GM21825 (cell line): ENCODE data around the gene LEMD1.
A peak's percentile ranks its signal among the peaks of the same experiment; 100 is the strongest.
"Not testable (repeated sequence)": the region's sequence is repeated elsewhere in the genome, so short reads cannot be mapped to it uniquely, and the experiment has no call there.

Experiments used
- ATAC-seq: cut with Tn5 transposase; IDR thresholded peaks from one replicate; pipeline ENCODE4 v1.9.1; 2021; ENCODE audit warnings: mild to moderate bottlenecking, moderate library complexity; ENCODE audit not compliant: unreplicated experiment

LEMD1 gene

DNA sequence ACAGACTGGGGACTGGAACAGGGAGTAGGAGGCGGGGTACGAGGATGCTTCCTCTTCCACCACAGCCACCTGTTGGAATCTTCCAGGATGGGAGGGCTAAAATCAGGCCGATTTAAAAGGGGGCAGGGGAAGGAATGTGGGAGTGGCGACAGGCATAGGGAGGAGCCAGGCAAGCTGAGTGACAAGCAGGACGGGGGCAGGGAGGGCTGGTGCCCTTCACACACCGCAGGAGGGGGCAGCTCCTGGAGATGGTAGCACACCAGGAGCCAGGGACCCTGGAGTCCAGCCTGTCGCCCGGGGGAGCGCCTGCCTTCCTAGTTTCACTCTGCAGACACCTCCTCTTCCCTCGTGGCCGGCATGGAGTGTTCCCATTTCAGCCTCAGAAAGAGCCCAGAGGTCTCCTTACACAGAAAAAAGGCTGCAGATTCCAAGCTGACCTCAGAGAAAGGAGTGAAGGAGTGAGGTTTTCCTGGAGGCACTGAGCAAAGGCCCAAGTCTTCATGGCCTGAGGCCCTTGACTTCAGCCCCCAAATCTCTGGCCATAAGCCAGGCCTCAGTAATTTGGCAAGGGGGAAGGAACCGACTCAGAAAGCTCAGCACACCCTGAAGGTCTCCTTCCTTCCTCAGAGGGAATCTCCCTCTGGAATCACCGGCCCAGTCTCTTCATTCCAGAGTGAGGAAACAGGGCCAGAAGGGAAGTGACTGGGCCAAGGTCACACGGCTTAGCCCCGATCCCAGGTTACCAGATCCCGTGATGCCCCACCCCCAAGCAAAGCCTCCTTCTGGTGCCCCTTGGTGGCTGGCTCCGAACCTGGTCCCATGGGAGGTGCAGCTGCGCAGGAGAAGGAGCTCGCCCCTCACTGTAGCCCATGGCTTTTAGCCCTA, 25.8 kb upstream of the LEMD1 start:
- ATAC-seq = no peak

DNA sequence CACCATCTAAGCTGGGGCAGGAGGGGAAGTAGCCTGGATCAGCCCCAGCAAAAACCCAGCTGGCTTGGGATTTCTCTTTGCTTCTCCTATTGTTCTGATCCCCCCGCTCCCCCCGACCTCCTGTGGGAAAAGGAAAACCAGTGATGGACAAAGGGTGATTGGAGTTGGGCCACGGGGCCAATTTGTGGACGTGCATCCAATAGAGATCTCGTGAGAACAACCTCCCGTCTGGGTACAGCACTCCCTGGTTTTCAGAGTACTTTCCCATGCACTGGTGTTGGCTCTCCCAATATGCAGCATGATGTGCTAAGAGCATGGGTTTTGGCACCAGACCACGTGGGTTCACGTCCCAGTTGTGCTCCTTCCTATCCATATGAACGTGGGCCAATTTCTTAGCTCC, 25.0 kb upstream of the LEMD1 start:
- ATAC-seq = no peak

DNA sequence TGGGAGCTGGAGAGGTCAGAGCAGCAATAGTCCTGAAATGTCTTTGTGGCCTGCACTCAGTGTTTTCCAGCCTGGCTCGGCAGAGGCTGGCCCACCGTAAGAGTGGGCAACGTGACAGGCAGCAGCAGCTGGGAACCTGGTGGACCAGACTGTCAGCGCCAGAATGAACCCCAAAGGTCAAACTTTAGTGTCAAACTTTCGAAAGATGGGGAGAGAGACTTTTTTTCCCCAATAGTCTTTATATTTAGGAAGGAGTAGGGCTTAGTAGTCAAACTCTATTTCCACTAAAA, 23.7 kb upstream of the LEMD1 start:
- no peak for ATAC-seq

DNA sequence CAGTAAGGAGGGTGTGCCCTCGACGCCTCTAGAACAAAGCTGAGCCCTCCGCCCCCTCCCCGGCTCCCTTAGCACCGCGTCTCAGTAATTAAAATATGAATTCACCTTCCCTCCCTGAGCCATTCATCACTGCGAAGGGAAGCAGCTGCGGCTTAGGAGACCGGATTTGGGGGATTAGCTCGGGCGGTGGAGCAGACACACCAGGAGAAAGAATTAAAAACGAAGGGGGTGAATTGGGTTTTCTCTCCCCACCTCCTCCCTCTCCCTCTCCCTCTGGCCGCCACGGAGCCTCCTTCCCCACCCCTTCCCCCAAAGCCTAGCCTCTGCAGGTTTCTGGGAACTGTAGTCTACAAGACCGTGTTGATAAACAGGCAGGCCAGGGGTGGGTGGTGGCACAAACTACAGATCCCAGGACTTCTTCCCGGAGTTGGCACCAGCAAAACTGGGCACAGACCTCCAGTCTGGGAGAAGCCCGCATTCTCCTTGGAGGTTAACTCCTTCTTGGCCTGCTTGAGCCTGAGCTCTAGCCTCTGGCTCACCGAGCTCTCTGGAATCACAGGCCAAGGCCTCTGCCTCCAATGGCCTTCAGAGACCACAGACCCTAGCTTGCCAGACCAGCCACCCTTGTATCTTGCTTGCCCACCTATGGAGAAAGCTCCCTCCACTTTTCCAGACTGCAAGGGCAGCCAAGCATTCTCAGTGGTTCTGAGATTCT, 23.2 kb upstream of the LEMD1 start:
- ATAC-seq = no peak

DNA sequence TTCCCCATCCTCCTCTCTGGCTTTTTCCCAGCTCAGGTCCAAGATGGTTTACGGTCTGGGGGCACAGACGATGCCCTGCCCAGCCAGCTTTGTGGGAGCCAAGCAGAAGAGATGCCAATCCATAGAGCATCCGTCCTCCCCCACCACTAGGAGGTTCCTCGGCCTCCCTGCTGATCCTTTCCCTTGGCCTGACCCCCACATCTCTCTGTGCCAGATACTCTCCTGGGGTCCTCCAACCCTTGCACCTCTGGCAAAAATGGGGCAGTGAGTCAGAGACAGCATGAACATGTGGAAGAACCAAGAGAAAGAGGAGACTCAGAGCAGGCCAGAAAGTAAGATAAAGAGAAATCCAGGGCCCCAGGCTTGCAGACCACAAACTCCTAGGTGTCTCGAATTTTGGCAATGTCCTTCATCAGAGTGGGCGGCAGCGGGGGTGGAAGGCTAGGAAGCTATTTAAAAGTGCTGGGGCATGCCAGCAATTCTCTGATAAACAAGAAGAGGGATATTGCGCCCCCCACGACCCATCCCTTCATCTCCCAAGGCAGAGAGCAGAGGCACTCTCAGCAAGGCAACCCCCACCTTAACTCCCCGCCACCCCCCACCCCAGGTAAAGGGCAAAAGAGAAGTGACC, 22.6 kb upstream of the LEMD1 start:
- no peak for ATAC-seq

- no peak for ATAC-seq
Measured at GRCh38 chr1:205443585-205444299, 21.9 kb upstream of the LEMD1 start.

GRCh38 chr1:205442051-205442725, 20.3 kb upstream of the LEMD1 start:
- ATAC-seq = no peak

DNA sequence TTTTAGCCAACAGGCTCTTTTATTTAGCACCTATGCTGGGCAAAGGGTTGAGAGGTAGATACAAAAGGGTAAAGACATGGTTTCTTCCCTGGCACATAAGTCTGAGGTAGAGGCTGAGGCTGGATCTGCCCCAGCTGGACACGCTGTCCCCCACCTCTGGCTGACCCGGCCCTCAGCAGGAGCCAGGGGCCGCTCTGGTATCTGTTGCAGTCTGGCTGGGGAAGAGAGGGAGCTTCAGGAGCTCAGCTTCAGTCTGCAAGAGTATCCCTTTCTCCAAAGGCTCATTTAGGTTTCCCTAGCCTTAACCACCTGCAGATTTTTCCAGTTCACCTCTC, 19.8 kb upstream of the LEMD1 start:
- ATAC-seq = no peak

- no peak for ATAC-seq
Measured at GRCh38 chr1:205441318-205441633, 19.4 kb upstream of the LEMD1 start.

GRCh38 chr1:205440476-205441317, 18.8 kb upstream of the LEMD1 start:
- ATAC-seq = peak; percentile 81

DNA sequence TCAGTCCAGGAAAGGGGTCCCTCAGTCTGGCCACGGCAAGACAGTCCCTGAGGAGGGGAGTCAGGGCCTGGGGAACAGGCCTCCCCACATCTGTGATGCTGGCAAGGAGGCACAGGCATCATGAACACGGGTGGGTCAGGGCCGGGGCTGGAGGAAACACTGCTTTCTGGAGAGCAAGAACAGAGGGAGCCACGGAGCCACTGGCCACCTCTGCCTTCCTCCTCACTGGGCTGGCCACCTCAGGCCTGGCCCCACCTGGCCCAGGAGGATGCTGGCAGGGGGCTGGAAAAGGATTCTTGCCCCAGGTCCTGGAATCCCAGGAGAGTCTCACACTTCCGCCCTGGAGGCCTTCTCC, 18.2 kb upstream of the LEMD1 start:
- ATAC-seq = no peak

- ATAC-seq = no peak
Measured at GRCh38 chr1:205438213-205439158, 16.6 kb upstream of the LEMD1 start.

GRCh38 chr1:205437570-205437969, 15.7 kb upstream of the LEMD1 start:
- no peak for ATAC-seq

- no peak for ATAC-seq
Measured at GRCh38 chr1:205436776-205437410, 15.0 kb upstream of the LEMD1 start.

GRCh38 chr1:205435578-205436573, 14.0 kb upstream of the LEMD1 start:
- no peak for ATAC-seq

DNA sequence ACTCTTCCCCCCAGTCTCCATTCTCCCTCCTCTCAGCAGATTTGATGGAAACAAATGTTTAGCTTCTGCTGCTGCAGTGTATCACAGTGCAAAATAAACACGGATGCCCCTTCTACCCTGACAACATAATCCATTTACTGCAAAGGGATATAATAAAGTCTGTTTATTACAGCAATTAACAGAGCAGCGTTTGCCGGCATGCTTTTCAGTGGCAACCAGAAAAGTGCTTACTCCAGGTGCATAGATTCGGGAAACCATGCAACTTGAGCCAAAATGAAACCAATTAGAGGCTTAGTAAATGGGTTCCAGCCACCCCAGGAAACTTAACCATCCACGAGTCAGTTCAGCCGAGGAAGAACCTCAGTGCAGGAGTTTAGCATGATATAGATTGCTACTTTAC, 12.9 kb upstream of the LEMD1 start:
- ATAC-seq = no peak

DNA sequence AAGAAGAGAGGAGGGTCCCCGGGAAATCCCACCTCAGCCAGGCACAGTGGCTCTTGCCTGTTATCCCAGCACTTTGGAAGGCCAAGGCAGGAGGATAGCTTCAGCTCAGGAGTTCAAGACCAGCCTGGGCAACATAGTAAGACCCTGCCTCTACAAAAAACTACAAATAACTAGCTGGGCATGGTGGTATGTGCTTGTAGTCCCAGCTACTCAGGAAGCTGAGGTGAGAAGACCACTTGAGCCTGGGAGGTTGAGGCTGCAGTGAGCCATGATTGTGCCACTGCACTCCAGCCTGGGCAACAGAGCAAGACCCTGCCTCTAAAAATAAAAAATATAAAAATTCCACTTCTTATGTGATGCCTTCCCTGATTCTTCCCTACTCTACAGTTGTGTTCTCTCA, 10.8 kb upstream of the LEMD1 start:
- ATAC-seq = not testable (repeated sequence)

DNA sequence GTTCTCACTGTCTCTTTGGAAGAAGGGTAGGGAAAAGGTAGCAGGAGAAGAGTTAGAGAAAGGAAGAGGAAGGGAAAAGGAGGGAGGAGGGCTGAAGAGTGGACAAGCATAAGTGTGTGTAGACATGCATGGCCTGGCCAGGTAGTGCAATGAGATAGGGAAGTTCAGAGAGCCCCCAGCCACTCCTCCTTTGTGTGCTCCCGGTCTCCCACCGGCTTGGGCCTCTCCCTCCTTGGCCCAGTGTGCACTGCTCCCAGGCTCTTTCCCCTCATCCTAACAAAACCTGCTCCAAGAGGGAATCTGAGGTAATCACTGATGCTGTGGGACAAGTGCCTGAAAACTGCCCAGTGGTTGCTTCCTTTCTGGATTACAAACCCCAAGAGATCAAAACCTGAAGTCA, 10.3 kb upstream of the LEMD1 start:
- ATAC-seq = no peak
